Esophagus squamous epithelium (tissue), 4 donors: Measurements from ENCODE around the gene CEP128.

Experiments
- POLR2A ChIP-seq, 4 donors: fragments of 450-650 bp; IDR thresholded peaks; one replicate each; pipeline ENCODE4 v1.6.1; 2017; ENCODE audit warnings: antibody characterized with exemption in 4 of 4, mild to moderate bottlenecking in 4 of 4, moderate library complexity in 3 of 4
- TF ChIP-seq, protein P1 (sequence below), 6 experiments: fragments of 450-650 bp in 4 of 6; fragments of 200-600 bp in 2 of 6; sonication (generic) in 2 of 6; IDR thresholded peaks; one replicate each; pipeline ENCODE4 v1.5.1; 2016 to 2019; ENCODE audit warnings: antibody characterized with exemption in 6 of 6, mild to moderate bottlenecking in 4 of 6, moderate library complexity in 4 of 6

- no peak for TF ChIP-seq POLR2A (IDR thresholded peaks at IDR 0.05)
- TF ChIP-seq, protein P1, sequence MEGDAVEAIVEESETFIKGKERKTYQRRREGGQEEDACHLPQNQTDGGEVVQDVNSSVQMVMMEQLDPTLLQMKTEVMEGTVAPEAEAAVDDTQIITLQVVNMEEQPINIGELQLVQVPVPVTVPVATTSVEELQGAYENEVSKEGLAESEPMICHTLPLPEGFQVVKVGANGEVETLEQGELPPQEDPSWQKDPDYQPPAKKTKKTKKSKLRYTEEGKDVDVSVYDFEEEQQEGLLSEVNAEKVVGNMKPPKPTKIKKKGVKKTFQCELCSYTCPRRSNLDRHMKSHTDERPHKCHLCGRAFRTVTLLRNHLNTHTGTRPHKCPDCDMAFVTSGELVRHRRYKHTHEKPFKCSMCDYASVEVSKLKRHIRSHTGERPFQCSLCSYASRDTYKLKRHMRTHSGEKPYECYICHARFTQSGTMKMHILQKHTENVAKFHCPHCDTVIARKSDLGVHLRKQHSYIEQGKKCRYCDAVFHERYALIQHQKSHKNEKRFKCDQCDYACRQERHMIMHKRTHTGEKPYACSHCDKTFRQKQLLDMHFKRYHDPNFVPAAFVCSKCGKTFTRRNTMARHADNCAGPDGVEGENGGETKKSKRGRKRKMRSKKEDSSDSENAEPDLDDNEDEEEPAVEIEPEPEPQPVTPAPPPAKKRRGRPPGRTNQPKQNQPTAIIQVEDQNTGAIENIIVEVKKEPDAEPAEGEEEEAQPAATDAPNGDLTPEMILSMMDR (IDR thresholded peaks at IDR 0.05) = no peak
Observed at GRCh38 chr14:80664576-80664975, 277.0 kb downstream of the CEP128 start.
